ENCODE measurements around the gene C4orf50. TPM values are rescaled to one million over a fixed set of nuclear protein-coding genes. Genes with fewer than 3 reads are reported as not detected.

The C4orf50 gene
- total and polyA plus RNA-seq, 2 of the 13 experiments (the other 11 are each of a cell fraction or from before 2014, with no cell fraction given): not detected

DNA sequence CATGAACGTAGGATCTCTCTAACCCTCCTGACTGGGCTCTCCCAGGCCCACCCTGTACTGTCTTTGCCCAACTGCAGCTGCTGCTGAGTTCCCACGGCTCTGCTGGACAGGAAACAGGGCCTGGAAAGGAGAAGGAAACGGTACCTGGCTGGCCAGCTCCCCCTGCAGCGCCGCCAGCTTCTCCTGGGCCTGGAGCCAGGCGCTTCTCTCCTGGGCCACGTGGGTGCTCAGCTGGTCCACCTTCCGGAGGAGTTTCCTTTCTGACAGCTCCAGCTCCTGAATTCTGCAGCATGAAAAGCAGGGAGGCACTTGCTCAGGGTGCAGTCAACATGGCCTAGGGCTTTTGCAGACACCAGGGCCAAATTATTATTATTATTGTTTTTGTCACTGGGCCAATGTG, 6.5 kb downstream of the C4orf50 start:
- no peaks in the 10 kb centered on the region for H3K36me3 ChIP-seq (replicated peaks in 1 of 2; ENCODE audit: control insufficient read depth in 1 of 2, insufficient read depth in 2 of 2, low read length in 2 of 2)
- H3K4me3 ChIP-seq (replicated peaks in 1 of 3; ENCODE audit: insufficient read depth in 1 of 3, low read depth in 2 of 3, low read length in 3 of 3): no peak overlapping the region
- no peak overlapping the region for H2AFZ ChIP-seq (ENCODE audit: low read length)
- no peak for TF ChIP-seq PHF20 (CRISPR knock-in tag; IDR thresholded peaks at IDR 0.05)
- no peak for TF ChIP-seq ZNF883 (CRISPR knock-in tag; IDR thresholded peaks at IDR 0.05; ENCODE audit: not compliant biosample characterization)
- TF ChIP-seq ZZZ3 (CRISPR knock-in tag; IDR thresholded peaks at IDR 0.05; ENCODE audit: borderline replicate concordance): no peak
- TF ChIP-seq AGO1 (IDR thresholded peaks at IDR 0.05; ENCODE audit: low read depth, low read length, poor library complexity, severe bottlenecking): no peak
- TF ChIP-seq, protein P1, sequence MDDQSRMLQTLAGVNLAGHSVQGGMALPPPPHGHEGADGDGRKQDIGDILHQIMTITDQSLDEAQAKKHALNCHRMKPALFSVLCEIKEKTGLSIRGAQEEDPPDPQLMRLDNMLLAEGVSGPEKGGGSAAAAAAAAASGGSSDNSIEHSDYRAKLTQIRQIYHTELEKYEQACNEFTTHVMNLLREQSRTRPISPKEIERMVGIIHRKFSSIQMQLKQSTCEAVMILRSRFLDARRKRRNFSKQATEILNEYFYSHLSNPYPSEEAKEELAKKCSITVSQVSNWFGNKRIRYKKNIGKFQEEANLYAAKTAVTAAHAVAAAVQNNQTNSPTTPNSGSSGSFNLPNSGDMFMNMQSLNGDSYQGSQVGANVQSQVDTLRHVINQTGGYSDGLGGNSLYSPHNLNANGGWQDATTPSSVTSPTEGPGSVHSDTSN (CRISPR knock-in tag; IDR thresholded peaks at IDR 0.05; ENCODE audit: borderline replicate concordance): no peak
- no peak for TF ChIP-seq SRSF1 (optimal IDR thresholded peaks at IDR 0.05; ENCODE audit: low read depth, low read length)
- TF ChIP-seq, protein P2, sequence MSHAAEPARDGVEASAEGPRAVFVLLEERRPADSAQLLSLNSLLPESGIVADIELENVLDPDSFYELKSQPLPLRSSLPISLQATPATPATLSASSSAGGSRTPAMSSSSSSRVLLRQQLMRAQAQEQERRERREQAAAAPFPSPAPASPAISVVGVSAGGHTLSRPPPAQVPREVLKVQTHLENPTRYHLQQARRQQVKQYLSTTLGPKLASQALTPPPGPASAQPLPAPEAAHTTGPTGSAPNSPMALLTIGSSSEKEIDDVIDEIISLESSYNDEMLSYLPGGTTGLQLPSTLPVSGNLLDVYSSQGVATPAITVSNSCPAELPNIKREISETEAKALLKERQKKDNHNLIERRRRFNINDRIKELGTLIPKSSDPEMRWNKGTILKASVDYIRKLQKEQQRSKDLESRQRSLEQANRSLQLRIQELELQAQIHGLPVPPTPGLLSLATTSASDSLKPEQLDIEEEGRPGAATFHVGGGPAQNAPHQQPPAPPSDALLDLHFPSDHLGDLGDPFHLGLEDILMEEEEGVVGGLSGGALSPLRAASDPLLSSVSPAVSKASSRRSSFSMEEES (CRISPR knock-in tag; IDR thresholded peaks at IDR 0.05): no peak
- TF ChIP-seq ZNF441 (CRISPR knock-in tag; IDR thresholded peaks at IDR 0.05; ENCODE audit: borderline replicate concordance): no peak
- no peak for TF ChIP-seq RBFOX2 (IDR thresholded peaks at IDR 0.05; ENCODE audit: low read depth, low read length)
- TF ChIP-seq, protein P3, sequence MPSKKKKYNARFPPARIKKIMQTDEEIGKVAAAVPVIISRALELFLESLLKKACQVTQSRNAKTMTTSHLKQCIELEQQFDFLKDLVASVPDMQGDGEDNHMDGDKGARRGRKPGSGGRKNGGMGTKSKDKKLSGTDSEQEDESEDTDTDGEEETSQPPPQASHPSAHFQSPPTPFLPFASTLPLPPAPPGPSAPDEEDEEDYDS (CRISPR knock-in tag; IDR thresholded peaks at IDR 0.05): no peak
- no peak for TF ChIP-seq ZNF557 (CRISPR knock-in tag; IDR thresholded peaks at IDR 0.05)
- ATAC-seq (no peak), FAIRE-seq (no peak), DNase-seq (ENCODE audit: low spot score) (no peak)
- WGBS (ENCODE audit: low lambda C conversion rate): 46% methylated on average over 3 of the region's 8 CpGs
- no peaks in the 10 kb centered on the region for H4K20me1 ChIP-seq (ENCODE audit: insufficient read depth, low read length)
- H3K79me2 ChIP-seq (ENCODE audit: insufficient read depth, low read length): no peaks in the 10 kb centered on the region
- ChIA-PET CTCF (ENCODE audit: low intra/inter-chr PET ratio, low total read pairs) (no interaction called here), POLR2A (no interaction called here)
- no peak overlapping the region for H3K4me2 ChIP-seq (ENCODE audit: low read depth, low read length)
- intact Hi-C loops (cut with micrococcal nuclease; ENCODE audit: unreplicated experiment) (no loop called here), in situ Hi-C loops (cut with HindIII; ENCODE audit: extremely low pct_ligation_motif_present, low pct_unique_long_range_greater_than_20kb) (no loop called here)
- no peaks in the 10 kb centered on the region for H3K9me3 ChIP-seq (ENCODE audit: low read length)
- H3K9ac ChIP-seq (ENCODE audit: insufficient read depth, low read depth, low read length): no peak overlapping the region
- peaks cover 4% of the 10 kb centered on the region for H3K4me1 ChIP-seq (ENCODE audit: insufficient read depth, low read length)
- H3K27ac ChIP-seq (ENCODE audit: extremely low read length, insufficient read depth, low read length): no peak overlapping the region
- no TSS peak for BruUV-seq (replicated peaks)
- H3K27me3 ChIP-seq (ENCODE audit: control insufficient read depth in 1 of 2, insufficient read depth in 2 of 2, low read length in 2 of 2): peaks cover 0 to 10% of the 10 kb centered on the region in 2 experiments; a peak in 2 of 5 replicates

Measured in HepG2 (cell line).